Measurements from ENCODE around the gene SLC30A1.

The SLC30A1 gene

GRCh38 chr1:211526101-211526500, 52.9 kb downstream of the SLC30A1 start:
- no peak for DNase-seq (ENCODE audit: low read depth)
- no peak overlapping the region for H3K4me3 ChIP-seq (ENCODE audit: low read depth, low read length)
- TF ChIP-seq CTCF (IDR thresholded peaks at IDR 0.05; ENCODE audit: low read depth, low read length, missing control alignments), result no peak
- in situ Hi-C loops (cut with HindIII; ENCODE audit: low sequenced_read_pairs), result no loop called here

DNA sequence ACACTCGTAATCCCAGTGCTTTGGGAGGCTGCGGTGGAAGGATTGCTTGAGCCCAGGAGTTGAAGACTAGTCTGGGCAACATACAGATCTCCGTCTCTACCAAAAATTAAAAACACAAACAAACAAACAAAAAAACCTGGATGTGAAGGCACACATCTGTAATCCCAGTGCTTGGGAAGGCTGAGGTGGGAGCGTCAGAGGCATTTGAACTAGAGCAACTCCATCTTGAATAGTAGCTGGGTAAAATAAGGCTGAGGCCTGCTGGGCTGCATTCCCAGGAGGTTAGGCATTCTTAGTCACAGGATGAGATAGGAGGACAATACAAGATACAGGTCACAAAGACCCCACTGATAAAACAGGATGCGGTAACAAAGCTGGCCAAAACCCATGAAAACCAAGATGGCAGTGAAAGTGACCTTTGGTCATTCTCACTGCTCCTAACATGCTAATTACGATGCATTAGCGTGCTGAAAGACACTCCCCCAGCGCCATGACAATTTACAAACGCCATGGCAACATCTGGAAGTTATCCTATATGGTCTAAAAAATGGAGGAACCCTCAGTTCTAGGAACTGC, 53.8 kb downstream of the SLC30A1 start:
- in situ Hi-C loops (cut with HindIII; ENCODE audit: low sequenced_read_pairs), result no loop called here
- no peak overlapping the region for H3K4me3 ChIP-seq (ENCODE audit: low read depth, low read length)
- DNase-seq (ENCODE audit: low read depth), result no peak
- TF ChIP-seq CTCF (IDR thresholded peaks at IDR 0.05; ENCODE audit: low read depth, low read length, missing control alignments), result no peak

DNA sequence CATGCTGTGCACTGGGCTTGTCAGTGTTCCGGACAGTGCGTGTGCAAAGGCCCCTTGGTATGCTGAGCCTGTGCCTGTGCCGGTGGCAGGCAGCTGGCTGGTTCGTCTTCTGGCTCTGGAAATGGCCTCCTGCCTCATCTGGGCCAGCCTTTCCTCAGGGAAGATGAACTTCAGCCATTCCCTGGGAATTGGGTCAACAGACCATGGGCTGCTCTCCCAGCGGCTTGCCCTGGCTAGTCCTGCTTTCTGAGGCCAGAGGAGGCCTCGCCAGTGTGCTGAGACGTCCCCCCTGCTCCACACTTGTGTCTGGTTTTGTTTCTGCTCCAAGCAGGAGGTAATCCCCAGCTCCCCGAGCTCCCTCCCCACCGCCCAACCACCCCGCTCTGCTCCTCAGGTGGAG, 54.4 kb downstream of the SLC30A1 start:
- in situ Hi-C loops (cut with HindIII; ENCODE audit: low sequenced_read_pairs), result loop anchor here (25.0 kb wide), 1 partner anchor 187 kb away; the partner anchor contains the start of gene TRAF5
- no peak for DNase-seq (ENCODE audit: low read depth)

GRCh38 chr1:211522804-211523203, 56.2 kb downstream of the SLC30A1 start:
- in situ Hi-C loops (cut with HindIII; ENCODE audit: low sequenced_read_pairs), result loop anchor here (25.0 kb wide), 1 partner anchor 186 kb away; the partner anchor contains the start of gene TRAF5
- no peak for TF ChIP-seq CTCF (IDR thresholded peaks at IDR 0.05; ENCODE audit: low read depth, low read length, missing control alignments)
- no peak overlapping the region for H3K4me3 ChIP-seq (ENCODE audit: low read depth, low read length)
- DNase-seq (ENCODE audit: low read depth), result no peak

More for the DNA sequence above, 54.4 kb downstream of the SLC30A1 start:
- no peak overlapping the region for H3K4me3 ChIP-seq (ENCODE audit: low read depth, low read length)
- no peak for TF ChIP-seq CTCF (IDR thresholded peaks at IDR 0.05; ENCODE audit: low read depth, low read length, missing control alignments)

Data from astrocyte of the cerebellum (primary cell).